Nephron progenitor cell (in vitro differentiated cells): ENCODE measurements around the gene ZSCAN2.
"Not testable (repeated sequence)": the region's sequence is repeated elsewhere in the genome, so short reads cannot be mapped to it uniquely, and the experiment has no call there.

Experiments
- DNase-seq: peaks from one replicate; pipeline ENCODE4 v3.0.0; 2021
- H3K27ac Mint-ChIP-seq: 2 replicates; pipeline ENCODE4 v1.8.0; 2021; ENCODE audit warnings: mild to moderate bottlenecking, moderate library complexity, mixed read lengths
- H3K27me3 Mint-ChIP-seq: 2 replicates; pipeline ENCODE4 v1.8.0; 2021; ENCODE audit warnings: mild to moderate bottlenecking, low read depth, mixed read lengths; ENCODE audit not compliant: poor library complexity
- H3K36me3 Mint-ChIP-seq: 2 replicates; pipeline ENCODE4 v1.8.0; 2021; ENCODE audit warnings: low read depth, mixed read lengths
- H3K4me1 Mint-ChIP-seq: 2 replicates; pipeline ENCODE4 v1.8.0; 2021; ENCODE audit warnings: mixed read lengths
- H3K4me3 Mint-ChIP-seq: 2 replicates; pipeline ENCODE4 v1.8.0; 2021; ENCODE audit warnings: mild to moderate bottlenecking, moderate library complexity, mixed read lengths
- H3K9me3 Mint-ChIP-seq: 2 replicates; pipeline ENCODE4 v1.8.0; 2021; ENCODE audit warnings: mild to moderate bottlenecking, moderate library complexity, mixed read lengths
- CTCF ChIP-seq: fragments of 200-600 bp; sonication (generic); IDR thresholded peaks from 2 replicates; pipeline ENCODE4 v1.5.0; 2021; ENCODE audit warnings: antibody characterized with exemption

The ZSCAN2 gene

GRCh38 chr15:84575493-84575892 is 25.3 kb upstream of the ZSCAN2 start:
- H3K27me3 Mint-ChIP-seq, result peaks cover 28% of the 10 kb centered on the region
- no peaks in the 10 kb centered on the region for H3K36me3 Mint-ChIP-seq
- TF ChIP-seq CTCF, result no peak
- no peak overlapping the region for H3K4me3 Mint-ChIP-seq
- H3K4me1 Mint-ChIP-seq, result peaks cover 23% of the 10 kb centered on the region
- H3K27ac Mint-ChIP-seq, result no peak overlapping the region
- DNase-seq, result no peak
- no peaks in the 10 kb centered on the region for H3K9me3 Mint-ChIP-seq

- H3K27me3 Mint-ChIP-seq, result peaks cover 21% of the 10 kb centered on the region
- H3K4me1 Mint-ChIP-seq, result peaks cover 20% of the 10 kb centered on the region
- not testable (repeated sequence) for DNase-seq, H3K4me3 Mint-ChIP-seq, H3K9me3 Mint-ChIP-seq, H3K36me3 Mint-ChIP-seq, H3K27ac Mint-ChIP-seq
Measured at GRCh38 chr15:84577891-84578290, 22.9 kb upstream of the ZSCAN2 start.

GRCh38 chr15:84579261-84579721 is 21.5 kb upstream of the ZSCAN2 start:
- not testable (repeated sequence) for H3K4me3 Mint-ChIP-seq, H3K9me3 Mint-ChIP-seq, DNase-seq, H3K36me3 Mint-ChIP-seq, H3K27ac Mint-ChIP-seq
- Mint-ChIP-seq H3K27me3 (peaks cover 29% of the 10 kb centered on the region), H3K4me1 (peaks cover 20% of the 10 kb centered on the region)

DNA sequence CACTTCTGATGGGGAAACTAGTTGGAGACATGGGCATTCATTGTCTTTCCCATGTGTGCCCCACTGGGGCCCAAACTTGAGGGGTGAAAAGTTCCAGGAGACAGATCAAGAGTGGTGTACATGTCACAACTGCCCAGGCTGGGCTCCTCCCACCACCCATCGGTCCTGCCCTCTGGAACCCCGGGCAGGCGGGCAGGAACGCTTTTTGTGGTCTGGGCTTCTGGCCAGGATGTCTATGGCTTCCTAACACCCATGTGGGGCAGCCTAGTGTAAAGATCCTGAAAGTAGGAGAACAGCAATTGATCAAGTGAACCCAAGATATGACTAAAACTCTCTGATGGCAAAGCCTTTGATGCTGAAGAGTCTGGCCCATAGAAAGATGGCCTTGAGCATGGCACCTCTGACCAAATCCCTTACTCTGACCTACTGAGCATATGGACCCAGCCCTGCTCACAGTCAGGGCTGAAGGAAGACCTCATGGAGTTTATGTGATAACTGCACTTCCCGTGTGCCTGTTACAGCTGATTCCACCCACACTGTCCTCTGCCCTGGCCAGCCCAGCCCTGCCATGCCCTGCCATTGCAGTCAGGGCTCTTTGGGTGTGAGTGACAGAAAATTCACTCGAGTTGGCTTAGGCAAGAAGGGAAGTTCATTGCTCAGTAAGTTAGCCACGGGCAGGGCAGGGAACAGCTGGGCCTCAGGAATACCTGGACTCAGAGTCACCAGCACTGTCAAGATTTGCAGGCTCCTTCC is 19.0 kb upstream of the ZSCAN2 start:
- DNase-seq, H3K36me3 Mint-ChIP-seq: not testable (repeated sequence)
- H3K27me3 Mint-ChIP-seq, result peaks cover 38% of the 10 kb centered on the region

GRCh38 chr15:84582583-84583157 is 18.1 kb upstream of the ZSCAN2 start:
- no peak overlapping the region for H3K4me3 Mint-ChIP-seq
- H3K27me3 Mint-ChIP-seq, result peaks cover 46% of the 10 kb centered on the region
- H3K4me1 Mint-ChIP-seq, result peaks cover 30% of the 10 kb centered on the region
- TF ChIP-seq CTCF, result no peak
- no peak for DNase-seq
- no peaks in the 10 kb centered on the region for H3K36me3 Mint-ChIP-seq
- H3K27ac Mint-ChIP-seq, result no peak overlapping the region
- H3K9me3 Mint-ChIP-seq, result no peaks in the 10 kb centered on the region

More for the DNA sequence above, 19.0 kb upstream of the ZSCAN2 start:
- H3K4me3 Mint-ChIP-seq, H3K27ac Mint-ChIP-seq, H3K9me3 Mint-ChIP-seq: not testable (repeated sequence)
- peaks cover 21% of the 10 kb centered on the region for H3K4me1 Mint-ChIP-seq

GRCh38 chr15:84583921-84584320 is 16.9 kb upstream of the ZSCAN2 start:
- H3K9me3 Mint-ChIP-seq, DNase-seq, H3K27ac Mint-ChIP-seq, H3K36me3 Mint-ChIP-seq, H3K4me3 Mint-ChIP-seq: not testable (repeated sequence)
- peaks cover 34% of the 10 kb centered on the region for H3K4me1 Mint-ChIP-seq
- H3K27me3 Mint-ChIP-seq, result peaks cover 56% of the 10 kb centered on the region

- TF ChIP-seq CTCF, result no peak
- no peak for DNase-seq
- H3K4me1 Mint-ChIP-seq, result peaks cover 17% of the 10 kb centered on the region
- no peak overlapping the region for H3K4me3 Mint-ChIP-seq
- no peaks in the 10 kb centered on the region for H3K9me3 Mint-ChIP-seq
- H3K27me3 Mint-ChIP-seq, result peaks cover 76% of the 10 kb centered on the region
- H3K27ac Mint-ChIP-seq, result no peak overlapping the region
- H3K36me3 Mint-ChIP-seq, result no peaks in the 10 kb centered on the region
Measured at GRCh38 chr15:84586696-84587095, 14.1 kb upstream of the ZSCAN2 start.
